ENCODE results near the gene COLEC11. TPM values are rescaled to one million over a fixed set of nuclear protein-coding genes. Genes with fewer than 3 reads are reported as not detected.

COLEC11 gene
- total RNA-seq, 1 experiment from 2014 or later, result 0.39 TPM

DNA sequence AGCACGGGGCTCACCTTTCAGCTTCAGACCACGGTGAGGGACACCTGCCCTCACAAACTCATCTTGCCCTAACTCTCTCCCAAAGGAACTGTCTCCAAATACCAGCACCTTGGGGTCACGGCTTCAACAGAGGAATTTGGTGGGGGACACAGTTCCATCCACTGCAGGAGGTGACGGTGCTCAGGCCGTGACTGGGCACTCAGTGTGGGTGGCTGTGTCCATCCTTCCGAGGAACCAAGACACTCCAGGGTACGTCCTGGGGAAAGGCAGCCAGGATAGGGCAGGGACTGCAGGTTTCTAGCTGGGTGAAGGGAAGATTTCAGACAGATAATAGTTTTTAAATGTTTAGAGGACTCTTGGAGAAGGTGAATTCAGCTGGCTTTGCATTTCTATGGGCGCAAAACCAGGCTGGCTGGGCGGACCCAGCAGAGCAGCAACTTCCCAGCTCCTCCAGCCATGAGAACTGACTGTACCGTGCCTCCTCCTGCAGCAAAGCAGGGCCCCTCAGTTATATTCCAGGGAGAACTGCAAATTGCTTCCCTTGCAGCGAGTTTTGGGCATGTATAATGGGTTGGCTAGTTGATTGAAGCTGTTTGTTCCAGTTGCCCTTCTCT, 39.2 kb downstream of the COLEC11 start:
- Histone ChIP-seq H3K9ac (ENCODE audit: extremely low read depth, insufficient read length, low read length) (no peak overlapping the region), H2BK15ac (ENCODE audit: low read depth, low read length) (no peak overlapping the region), H3K18ac (ENCODE audit: insufficient read length, low read depth, low read length) (no peak overlapping the region), H3K14ac (ENCODE audit: insufficient read depth, low read length) (no peak overlapping the region), H2BK120ac (ENCODE audit: low read depth, low read length, poor library complexity, severe bottlenecking) (no peak overlapping the region), H3K27ac (ENCODE audit: insufficient read length, low read depth, low read length) (no peak overlapping the region), H3K27me3 (ENCODE audit: insufficient read depth, low read length) (no peaks in the 10 kb centered on the region), H2BK20ac (ENCODE audit: low read depth, low read length, poor library complexity, severe bottlenecking) (no peak overlapping the region), H3K9me3 (ENCODE audit: control insufficient read depth, low read depth, low read length) (no peaks in the 10 kb centered on the region), H2AK5ac (ENCODE audit: insufficient read length, low read length) (no peak overlapping the region), H4K5ac (ENCODE audit: insufficient read length, low read depth, low read length) (no peak overlapping the region), H3K4ac (ENCODE audit: low read depth, low read length) (no peak overlapping the region), H4K8ac (replicated peaks; ENCODE audit: insufficient read length, low read depth, low read length) (no peak overlapping the region), H2BK12ac (ENCODE audit: insufficient read length, low read depth, low read length) (no peak overlapping the region), H3K23me2 (ENCODE audit: insufficient read length, low read depth, low read length, poor library complexity, severe bottlenecking) (no peaks in the 10 kb centered on the region), H2AFZ (ENCODE audit: low read length) (no peak overlapping the region), H3K79me2 (ENCODE audit: insufficient read depth, low read length) (no peaks in the 10 kb centered on the region), H2BK5ac (ENCODE audit: insufficient read length, low read length) (no peak overlapping the region), H3K79me1 (ENCODE audit: insufficient read depth, low read depth, low read length, poor library complexity, severe bottlenecking) (no peaks in the 10 kb centered on the region), H4K20me1 (ENCODE audit: control insufficient read depth, insufficient read depth, insufficient read length) (no peaks in the 10 kb centered on the region), H4K91ac (ENCODE audit: insufficient read length, low read depth, low read length) (no peak overlapping the region), H3K23ac (ENCODE audit: insufficient read length, low read depth, low read length) (no peak overlapping the region), H3T11ph (ENCODE audit: low read length) (no peak overlapping the region), H3K4me1 (ENCODE audit: insufficient read depth, low read length) (no peaks in the 10 kb centered on the region), H3K56ac (ENCODE audit: insufficient read length, low read depth, low read length) (no peak overlapping the region), H3K4me2 (ENCODE audit: insufficient read depth, insufficient read length, low read length) (no peak overlapping the region)
- H3K4me1 Mint-ChIP-seq, result peaks cover 8 to 16% of the 10 kb centered on the region in 2 experiments
- H3K27ac Mint-ChIP-seq, result no peak overlapping the region; a peak in 1 of 7 replicates
- H3K9me3 Mint-ChIP-seq, result no peaks in the 10 kb centered on the region
- DNase-seq, result peak; percentile 25
- no peak for TF ChIP-seq CTCF (conservative IDR thresholded peaks at IDR 0.05)
- H3K36me3 Mint-ChIP-seq (ENCODE audit: insufficient read depth in 1 of 3, low read depth in 3 of 3), result no peaks in the 10 kb centered on the region
- peaks cover 22% of the 10 kb centered on the region for H3K27me3 Mint-ChIP-seq (ENCODE audit: low read depth)
- WGBS (ENCODE audit: extremely low coverage, insufficient read length, low lambda C conversion rate), result no CpG with 5 or more reads among the region's 11 CpGs
- H3K4me3 Mint-ChIP-seq, result no peak overlapping the region

All from H9 (cell line).